GM19455 (cell line): Measurements from ENCODE around the gene RLF.
"Not testable (repeated sequence)": the region's sequence is repeated elsewhere in the genome, so short reads cannot be mapped to it uniquely, and the experiment has no call there.

Experiments used
- ATAC-seq: cut with Tn5 transposase; IDR thresholded peaks from one replicate; pipeline ENCODE4 v1.9.1; 2021; ENCODE audit not compliant: unreplicated experiment

RLF gene

DNA sequence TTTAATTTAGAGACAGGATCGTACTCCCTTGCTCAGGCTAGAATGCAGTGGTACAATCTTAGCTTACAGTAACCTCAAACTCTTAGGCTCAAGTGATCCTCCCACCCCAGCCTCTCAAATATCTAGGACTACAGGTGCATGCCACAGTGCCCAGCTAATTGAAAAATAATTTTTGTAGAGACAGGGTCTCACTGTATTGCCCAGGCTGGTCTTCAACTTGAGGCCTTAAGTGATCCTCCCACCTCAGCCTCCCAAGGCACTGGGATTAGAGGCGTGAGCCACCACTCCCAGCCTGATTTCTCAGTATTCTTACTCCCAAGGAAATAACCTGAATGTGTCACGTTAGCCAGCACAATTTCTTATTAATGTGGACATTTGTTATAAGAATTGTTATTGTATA is 9.8 kb downstream of the RLF start:
- ATAC-seq = no peak

DNA sequence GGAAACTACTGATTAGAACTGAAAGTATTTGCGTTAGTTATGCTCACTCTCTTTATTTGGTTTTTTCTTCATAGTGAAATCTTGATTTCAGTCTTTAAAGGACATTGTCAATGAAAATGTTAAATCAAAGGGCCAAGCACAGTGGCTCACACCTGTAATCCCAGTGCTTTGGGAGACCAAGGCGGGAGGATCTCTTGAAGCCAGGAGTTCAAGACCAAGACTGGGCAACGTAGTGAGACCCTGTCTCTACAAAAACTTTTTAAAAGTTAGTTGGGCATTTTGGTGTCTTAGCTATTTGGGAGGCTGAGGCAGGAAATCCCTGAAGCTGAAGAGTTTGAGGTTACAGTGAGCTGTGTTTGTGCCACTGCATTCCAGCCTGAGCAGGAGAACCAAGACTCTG is 13.6 kb downstream of the RLF start:
- no peak for ATAC-seq

DNA sequence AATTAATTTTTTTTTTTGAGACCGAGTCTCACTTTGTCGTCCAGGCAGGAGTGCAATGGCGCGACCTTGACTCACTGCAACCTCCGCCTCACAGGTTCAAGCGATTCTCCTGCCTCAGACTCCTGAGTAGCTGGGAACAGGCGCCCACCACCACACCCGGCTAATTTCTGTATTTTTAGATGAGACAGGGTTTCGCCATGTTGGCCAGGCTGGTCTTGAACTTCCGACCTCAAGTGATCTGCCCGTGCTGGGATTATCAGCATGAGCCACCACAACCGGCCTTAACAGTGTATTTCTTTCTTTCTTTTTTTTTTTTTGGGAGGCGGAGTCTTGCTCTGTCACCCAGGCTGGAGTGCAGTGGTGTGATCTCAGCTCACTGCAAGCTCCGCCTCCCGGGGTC is 15.8 kb downstream of the RLF start:
- not testable (repeated sequence) for ATAC-seq

DNA sequence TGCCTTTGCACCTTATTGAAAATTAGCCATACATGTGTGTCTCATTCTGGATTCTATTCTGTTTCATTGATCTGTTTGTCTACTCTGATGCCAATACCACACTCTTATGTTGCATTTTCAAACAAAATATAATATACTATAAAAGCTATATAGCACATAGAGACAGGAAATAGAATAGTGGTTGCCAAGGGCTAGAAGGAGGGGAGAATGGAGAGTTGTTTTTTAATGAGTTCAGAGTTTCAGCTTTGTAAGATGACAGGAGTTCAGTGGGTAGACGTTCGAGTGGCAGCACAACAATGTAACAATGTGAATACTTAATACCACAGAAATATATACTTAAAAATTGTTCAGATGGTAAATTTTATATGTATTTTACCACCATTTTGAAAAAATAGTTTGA is 17.0 kb downstream of the RLF start:
- ATAC-seq = no peak

DNA sequence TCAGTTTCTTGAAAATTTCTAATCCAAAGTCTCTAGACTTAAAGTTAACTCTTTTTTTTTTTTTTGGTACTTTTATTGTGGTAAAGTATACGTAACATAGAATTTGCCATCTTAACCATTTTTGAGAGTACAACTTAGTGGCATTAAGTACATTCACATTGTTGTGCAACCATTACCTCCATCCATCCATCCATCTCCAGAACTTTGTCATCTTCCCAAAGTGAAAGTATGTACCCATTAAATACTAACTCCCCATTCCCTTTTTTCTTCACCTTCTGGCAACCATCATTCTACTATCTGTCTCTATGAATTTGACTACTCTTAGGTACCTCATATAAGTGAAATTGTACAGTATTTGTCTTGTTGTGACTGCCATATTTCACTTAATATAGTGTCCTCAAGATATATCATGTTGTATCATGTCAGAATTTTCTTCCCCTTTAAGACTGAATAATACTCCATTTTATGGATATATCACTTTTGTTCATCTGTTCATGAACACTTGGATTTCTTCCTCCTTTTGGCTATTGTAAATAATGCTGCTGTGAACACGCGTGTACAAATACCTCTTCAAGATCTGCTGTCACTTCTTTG is 18.4 kb downstream of the RLF start:
- no peak for ATAC-seq

DNA sequence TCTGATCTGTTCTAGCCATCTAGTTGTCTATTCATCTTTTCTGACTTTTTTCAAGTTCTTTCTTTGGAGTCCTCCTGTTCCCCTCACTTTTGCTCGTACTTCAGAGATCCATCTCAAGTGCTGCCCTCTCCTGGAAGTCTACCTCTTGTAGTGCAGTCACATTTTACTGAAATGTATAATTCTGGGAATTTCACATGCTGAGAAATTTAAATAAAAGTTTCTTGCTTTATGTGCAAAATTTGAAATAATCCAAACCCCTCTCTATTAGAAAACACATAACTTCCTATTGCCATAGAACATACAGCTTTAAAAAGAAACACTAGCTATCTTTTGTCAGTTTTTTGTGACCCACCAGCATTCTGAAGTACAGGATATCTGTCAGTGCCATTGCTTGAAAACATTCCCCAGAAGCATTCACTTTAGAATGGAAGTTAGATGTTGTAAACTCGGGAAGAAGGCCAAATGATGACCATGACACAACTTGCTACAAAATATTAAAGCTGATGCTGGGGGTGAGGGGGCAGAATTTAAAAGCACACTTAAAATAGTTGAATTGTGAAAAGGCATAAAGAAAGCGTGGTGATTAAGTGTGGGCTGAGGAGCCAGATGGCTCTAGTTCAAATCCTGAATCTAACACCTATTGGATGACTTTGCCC is 22.0 kb downstream of the RLF start:
- ATAC-seq = no peak

DNA sequence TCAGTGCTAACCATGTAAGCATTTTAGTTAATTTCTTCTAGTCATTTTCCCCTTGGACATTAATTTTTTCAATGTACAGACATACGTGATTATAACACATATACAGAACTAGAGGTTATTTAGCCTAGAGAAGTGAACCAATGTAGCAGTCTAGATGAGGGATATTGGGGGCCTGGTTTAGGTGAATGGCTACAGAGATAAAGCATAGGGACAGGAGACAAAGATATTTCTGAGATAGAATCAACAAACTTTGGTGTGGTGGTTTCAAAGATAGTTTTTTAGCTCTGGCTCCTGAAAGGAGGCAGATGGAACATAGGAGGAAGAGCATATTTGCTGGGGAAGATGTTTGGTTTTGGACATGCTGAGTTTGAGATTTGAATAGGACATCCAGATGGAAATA is 23.0 kb downstream of the RLF start:
- ATAC-seq = no peak

DNA sequence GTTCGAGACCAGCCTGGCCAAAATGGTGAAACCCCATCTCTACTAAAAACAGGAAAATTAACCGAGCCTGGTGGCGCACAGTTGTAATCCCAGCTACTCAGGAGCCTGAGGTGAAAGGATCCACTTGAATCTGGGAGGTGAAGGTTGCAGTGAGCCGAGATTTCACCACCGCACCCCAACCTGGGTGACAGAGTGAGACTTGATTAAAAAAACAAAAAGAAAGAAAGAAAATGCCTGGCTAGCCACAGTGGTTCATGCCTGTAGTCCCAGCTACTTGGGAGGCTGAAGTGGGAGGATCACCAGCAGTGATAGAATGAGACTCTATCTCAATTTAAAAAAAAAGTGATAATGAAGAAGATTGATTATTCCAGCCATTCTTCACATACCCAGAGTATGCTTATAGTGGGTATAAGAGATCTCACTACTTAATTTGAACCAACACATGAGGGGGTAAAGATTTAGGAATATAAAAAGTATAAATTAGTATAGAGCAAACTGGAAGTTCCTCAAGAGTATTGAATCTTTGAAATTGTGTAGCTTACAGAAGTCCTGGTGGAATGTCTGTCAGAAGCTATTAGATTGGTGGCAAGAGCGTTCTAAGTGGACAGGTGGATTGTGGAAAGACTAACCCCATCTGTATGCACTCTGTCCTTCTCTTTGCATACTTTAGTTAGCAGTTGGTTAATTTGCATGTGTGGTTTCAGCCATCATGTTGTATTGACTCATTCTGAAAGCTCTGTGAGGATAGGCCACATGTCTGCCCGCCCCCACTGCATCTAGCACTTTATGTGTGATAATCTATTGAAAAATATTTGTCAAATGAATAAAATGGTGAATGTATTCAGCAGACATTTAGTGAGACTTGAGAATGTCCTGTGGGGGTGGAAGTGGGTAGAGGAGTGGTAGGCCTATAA is 25.0 kb downstream of the RLF start:
- peak; percentile 92 for ATAC-seq

DNA sequence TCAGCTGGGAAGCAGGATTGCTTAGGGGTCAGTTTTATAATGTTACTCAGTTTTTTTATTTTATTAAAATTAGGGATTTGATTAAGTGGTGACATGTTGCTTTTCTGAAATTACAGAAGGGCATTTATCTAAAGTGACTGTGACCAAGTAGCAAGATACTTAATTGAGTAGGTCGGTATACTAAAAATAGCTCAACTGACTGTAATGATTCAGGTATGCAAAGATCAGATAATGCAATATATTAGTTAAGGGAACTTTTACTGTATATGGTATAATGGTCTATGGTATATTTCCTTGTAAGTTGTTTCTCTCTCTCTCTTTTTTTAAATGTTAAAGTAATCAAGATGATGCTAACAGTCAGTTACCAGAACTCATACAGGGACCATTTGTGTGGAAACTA is 26.2 kb downstream of the RLF start:
- no peak for ATAC-seq

DNA sequence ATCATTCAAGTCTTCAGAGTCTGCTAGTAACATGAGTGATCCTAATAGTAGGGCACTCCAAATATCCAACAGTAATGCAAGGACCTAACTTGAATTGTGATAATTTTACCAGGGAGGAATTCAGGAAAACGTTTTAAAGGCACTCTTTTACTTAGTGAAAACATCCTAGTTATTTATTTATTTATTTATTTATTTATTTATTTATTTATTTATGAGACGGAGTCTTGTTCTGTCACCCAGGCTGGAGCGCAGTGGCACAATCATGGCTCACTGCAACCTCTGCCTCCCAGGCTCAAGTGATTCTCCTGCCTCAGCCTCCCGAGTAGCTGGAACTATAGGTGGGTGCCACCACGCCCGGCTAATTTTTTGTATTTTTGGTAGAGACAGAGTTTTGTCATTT is 33.5 kb downstream of the RLF start:
- ATAC-seq = not testable (repeated sequence)

DNA sequence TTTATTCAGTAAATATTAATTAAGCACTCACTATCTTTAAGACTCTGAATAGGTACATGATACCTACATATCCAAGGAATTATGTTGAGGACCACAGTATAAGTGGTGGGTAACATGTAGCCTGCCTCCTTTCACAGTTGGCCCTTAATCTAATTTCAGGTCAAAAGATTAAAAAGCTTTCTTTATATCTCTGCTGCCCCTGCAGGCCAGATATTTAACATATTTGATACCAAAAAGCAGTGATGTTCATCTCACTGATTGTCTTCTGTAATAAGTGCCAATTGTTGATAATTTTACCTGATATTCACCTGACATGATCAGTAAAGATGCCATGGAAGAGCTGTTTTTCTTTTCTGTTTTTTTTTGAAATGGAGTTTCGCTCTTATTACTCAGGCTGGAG is 36.5 kb downstream of the RLF start:
- ATAC-seq = no peak

DNA sequence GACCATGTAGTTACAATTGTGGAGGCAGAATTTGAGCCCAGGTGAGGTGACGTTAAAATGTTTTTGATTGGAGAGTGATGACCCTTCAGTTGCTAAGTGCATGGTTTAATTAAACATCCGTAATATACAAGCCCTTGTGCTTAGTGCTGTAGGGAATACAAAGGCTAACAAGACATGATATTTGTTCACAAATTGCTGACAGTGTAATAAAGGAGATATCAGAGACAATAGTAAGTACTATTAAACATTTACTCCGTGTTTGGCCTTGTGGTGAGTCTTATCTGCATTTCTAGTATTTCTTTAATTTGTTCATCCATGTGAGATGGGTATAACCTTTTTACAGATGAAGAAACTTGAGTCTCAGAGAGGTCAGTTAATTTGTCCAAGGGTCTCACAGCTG is 37.9 kb downstream of the RLF start:
- no peak for ATAC-seq

DNA sequence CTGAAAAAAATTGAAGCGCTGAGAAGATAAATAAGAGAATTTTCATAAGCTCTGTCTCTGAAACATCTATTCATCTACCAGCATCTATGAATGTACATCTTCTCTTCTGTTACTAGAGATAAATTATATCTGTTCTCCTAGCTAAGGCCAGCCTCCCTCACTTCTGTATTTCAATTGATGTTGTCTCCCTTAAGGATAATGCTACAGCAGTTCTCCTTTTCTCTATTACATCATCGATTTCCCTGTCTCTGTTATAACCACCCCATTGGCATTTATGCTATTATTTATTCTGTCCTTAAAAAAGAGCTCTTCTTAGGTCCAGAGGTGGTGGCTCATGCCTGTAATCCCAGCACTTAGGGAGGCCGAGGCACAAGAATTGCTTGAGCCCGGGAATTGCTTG is 43.7 kb downstream of the RLF start:
- ATAC-seq = no peak

DNA sequence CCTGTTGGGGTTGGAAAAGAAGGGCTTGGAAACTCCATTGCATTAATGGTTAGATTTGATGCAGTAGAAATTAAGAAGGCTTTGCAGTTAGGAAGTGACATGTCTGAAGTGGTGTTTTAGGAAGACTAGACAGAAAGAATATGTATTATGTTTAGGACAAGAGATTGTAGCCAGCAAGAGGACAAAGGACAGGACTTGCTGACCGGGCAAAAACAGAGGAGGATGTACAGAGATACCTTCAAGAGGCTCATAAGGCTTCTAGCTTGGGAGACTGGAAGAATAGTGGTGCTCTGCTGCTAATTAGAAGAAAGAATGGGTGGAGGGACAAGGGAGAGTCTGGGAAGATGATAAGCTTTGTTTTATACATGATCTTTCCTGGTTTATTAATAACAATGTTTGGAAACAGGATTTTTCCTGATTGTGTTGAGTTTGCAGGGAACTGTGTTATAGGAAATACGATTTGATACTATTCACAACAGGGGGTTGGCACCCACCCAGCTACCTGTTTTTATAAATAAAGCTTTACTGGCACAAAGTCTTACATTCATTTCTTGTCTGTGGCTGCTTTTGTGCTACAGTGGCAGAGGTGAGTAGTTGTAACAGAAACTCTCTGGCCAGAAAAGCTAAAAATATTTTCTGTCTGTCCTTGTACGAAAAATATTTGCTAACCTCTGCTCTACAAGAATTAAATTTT is 49.5 kb downstream of the RLF start:
- no peak for ATAC-seq

DNA sequence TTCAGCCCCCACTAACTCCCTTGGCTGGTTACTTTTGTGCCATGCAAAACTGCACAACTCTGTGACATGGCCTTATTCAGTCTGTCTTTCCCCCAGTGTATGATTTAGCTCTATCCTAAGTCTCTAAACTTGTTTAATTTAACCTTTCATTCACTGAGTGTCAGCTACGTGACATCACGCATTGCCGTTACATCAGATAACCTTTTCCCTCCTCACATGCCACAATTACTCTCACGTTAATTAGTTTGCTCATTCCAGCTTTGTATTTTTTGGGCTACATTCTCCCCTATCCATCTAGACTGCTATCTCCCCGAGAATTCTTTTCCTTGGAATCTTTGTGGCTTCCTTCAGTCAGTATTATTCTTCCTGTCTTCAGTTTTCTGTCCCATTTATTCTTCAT is 57.1 kb downstream of the RLF start:
- no peak for ATAC-seq

DNA sequence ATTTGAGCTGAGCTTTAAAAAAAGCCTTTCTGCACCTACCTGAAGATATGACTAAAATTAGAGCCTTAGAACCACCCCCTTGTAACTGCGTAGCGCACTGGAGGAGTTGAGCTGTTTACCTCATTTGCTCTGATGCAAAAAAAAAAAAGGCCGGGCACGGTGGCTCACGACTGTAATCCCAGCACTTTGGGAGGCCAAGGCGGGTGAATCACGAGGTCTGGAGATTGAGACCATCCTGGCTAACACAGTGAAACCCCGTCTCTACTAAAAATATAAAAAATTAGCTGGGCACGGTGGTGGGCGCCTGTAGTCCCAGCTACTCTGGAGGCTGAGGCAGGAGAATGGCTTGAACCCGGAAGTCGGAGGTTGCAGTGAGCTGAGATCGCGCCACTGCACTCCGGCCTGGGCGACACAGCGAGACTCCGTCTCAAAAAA is 60.3 kb downstream of the RLF start:
- not testable (repeated sequence) for ATAC-seq

DNA sequence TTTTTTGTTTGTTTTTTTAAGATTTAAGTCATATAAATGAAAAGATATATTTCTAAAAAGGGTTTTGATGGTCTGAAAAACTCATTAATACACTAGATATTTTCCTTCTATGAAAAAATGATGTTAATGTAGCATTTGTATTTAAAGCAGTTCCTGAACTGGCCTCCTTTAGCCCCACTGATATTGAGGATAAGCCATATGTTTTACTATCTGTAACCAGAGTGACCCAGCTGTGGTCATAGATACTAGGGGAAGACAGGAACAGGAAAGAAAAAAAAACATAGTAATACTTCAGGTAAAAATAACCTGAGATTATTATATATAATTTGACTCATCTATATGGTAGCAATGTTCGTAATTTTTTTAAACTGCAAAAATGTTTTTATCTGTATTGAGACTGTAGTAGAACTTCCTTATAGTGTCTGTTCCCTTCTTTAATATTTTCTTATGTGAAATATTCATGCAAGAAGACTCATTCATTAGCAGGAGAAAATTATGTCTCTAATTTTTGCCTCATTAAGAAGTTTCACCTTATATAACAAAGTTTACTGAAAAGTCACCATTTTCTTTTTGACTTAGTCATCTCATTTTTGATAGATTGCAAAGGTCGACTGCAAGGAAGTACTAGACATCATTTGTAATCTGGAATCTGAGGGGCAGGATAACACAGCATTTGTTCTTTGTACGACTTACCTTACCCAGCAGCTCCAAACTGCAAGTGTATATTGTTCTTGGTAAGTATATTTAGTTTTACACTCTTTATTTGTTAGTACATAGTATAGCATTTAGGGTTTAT is 61.0 kb downstream of the RLF start:
- no peak for ATAC-seq

DNA sequence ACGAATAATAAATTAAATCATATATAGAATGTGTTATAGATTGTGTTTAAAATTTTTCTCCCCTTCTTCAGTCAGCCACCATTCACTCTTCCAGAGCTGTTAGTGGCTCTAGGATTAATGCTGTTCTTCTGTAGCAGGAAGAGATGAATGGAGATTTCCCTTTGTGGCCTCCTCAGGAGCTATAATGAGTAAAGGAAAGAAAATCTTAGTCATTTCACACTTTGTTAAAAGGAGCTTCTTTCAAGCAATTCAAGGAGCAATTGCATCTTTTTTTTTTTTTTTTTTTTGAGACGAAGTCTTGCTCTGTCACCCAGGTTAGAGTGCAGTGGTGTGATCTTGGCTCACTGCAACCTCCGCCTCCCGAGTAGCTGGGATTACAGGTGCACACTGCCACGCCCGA is 62.9 kb downstream of the RLF start:
- ATAC-seq = no peak

DNA sequence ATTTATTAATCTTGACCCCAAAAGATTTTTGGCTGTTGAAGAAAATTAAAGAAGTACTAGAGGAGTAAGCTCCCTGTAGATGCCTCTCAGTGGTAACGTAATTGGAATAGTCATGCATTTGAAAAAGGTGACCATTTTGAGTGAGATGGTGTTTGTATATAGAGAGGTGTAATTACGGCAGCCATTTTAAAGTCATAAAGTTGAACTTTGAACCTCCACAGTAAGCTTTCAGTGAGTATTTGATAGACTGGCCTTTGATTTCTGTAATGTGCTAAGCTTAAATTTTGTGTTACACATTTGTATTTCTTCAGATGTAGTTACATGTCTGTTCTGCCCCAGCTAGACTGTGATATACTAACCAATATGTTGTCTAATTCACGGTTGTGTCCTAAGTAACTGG is 65.0 kb downstream of the RLF start:
- ATAC-seq = no peak

DNA sequence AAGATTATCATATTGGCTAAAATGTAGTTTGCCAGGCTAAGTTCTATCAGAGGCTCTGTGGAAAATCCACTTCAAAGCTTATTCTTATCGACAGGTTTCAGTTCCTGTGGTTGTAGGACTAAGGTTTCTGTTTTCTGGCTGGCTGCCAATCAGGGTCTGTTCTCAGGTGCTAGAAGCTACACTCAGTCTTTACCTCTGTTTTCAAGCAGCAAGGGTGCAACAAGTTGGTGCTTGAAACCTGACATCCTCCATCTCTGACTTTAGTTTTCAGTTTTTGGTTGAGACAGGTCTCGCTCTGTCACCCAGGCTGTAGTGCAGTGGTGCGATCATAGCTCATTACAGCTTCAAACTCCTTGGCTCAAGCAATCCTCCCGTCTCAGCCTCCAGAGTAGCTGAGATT is 71.3 kb downstream of the RLF start:
- peak; percentile 89 for ATAC-seq

DNA sequence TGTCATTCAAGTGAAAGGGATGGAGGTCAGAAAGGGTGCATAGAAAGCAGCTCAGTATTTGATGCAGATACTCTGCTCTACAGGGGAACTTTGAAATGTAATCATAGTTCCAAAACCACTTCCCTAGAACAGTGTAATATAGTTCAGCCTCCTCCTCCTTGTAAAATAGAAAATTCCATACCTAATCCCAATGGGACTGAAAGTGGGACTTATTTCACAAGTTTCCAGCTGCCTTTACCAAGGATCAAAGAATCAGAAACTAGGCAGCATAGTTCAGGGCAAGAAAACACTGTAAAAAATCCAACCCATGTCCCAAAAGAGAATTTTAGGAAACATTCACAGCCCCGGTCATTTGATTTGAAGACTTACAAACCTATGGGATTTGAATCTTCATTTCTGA is 78.4 kb downstream of the RLF start:
- ATAC-seq = no peak
